Fibroblast of the aortic adventitia (primary cell): ENCODE results near the gene INF2. TPM values are rescaled to one million over a fixed set of nuclear protein-coding genes. Genes with fewer than 3 reads are reported as not detected.

ENCODE experiments used
- DNase-seq: peaks from one replicate; pipeline ENCODE4 v3.0.0-alpha.2; 2010; ENCODE audit warnings: low read depth
- H3K4me3 ChIP-seq: 2 replicates; pipeline ENCODE4 v1.5.1; 2011; ENCODE audit warnings: low read depth, mild to moderate bottlenecking, control low read depth, low read length, moderate library complexity
- total RNA-seq: library from RNA; depleted of rRNA; stranded (reverse); fragments of >200 nt; gene quantifications from 2 replicates; pipeline ENCODE4 v1.2.3, GENCODE V29; 2012; ENCODE audit warnings: low replicate concordance
- TF ChIP-seq, protein P1 (sequence below): IDR thresholded peaks from 2 replicates; pipeline ENCODE4 v1.5.1; 2011; ENCODE audit warnings: mild to moderate bottlenecking, low read length, control low read depth, inconsistent platforms; ENCODE audit not compliant: insufficient read depth

Gene INF2
- total RNA-seq, 1 donor = 64.0 TPM

- TF ChIP-seq, protein P1, sequence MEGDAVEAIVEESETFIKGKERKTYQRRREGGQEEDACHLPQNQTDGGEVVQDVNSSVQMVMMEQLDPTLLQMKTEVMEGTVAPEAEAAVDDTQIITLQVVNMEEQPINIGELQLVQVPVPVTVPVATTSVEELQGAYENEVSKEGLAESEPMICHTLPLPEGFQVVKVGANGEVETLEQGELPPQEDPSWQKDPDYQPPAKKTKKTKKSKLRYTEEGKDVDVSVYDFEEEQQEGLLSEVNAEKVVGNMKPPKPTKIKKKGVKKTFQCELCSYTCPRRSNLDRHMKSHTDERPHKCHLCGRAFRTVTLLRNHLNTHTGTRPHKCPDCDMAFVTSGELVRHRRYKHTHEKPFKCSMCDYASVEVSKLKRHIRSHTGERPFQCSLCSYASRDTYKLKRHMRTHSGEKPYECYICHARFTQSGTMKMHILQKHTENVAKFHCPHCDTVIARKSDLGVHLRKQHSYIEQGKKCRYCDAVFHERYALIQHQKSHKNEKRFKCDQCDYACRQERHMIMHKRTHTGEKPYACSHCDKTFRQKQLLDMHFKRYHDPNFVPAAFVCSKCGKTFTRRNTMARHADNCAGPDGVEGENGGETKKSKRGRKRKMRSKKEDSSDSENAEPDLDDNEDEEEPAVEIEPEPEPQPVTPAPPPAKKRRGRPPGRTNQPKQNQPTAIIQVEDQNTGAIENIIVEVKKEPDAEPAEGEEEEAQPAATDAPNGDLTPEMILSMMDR = no peak
- no peak overlapping the region for H3K4me3 ChIP-seq
- no peak for DNase-seq
Measured at GRCh38 chr14:104722938-104723650, 33.7 kb downstream of the INF2 start.

DNA sequence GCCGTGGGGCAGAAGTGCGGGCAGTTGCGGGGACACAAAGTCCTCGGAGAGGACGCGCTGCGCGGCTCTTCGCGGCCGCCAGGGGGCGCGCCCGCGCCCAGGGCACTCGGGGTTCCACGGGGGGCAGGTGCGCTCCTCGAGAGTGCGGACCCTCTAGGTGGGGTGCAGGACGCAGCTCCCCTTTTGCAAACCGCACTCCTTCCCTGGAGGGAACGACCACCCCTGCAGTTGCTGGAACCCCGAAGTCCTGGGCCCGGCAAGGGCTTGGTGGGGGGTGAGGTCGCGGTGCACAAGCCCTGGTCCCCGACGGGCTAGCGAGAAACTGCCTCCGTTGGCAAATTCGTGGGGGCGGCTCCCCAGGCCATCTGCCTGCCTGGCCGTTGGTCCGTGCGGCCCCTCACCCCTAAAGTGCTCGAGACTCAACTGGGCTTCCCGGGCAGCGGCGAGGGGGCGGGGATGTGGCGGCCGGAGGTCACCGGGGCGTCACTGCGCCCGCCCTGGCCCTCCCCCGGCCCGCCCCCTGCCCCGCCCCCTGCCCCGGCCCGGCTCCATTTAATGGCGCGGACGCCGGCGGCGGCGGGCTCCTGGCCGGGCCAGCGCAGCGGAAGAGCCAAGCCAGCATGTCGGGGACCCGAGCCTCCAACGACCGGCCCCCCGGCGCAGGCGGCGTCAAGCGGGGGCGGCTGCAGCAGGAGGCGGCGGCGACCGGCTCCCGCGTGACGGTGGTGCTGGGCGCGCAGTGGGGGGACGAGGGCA is 34.4 kb downstream of the INF2 start, which contains the start of gene ADSS1:
Gene ADSS1, plus strand, starts transcription at position 579 of the 756 bp plus-strand sequence. Its CDS starts 42 bp downstream, at position 621.
- H3K4me3 ChIP-seq = peak within 1 kb of the TSS; percentile 64
- TF ChIP-seq, protein P1 = peak; percentile 61
- DNase-seq = no peak

GRCh38 chr14:104724407-104724980 is 35.1 kb downstream of the INF2 start:
- DNase-seq = no peak
- TF ChIP-seq, protein P1 = no peak
- peak overlapping the region; percentile 64 for H3K4me3 ChIP-seq

GRCh38 chr14:104724981-104725771 is 35.8 kb downstream of the INF2 start:
- TF ChIP-seq, protein P1 = peak; percentile 42
- peak overlapping the region; percentile 64 for H3K4me3 ChIP-seq
- DNase-seq = peak; percentile 27

GRCh38 chr14:104725772-104726548 is 36.5 kb downstream of the INF2 start:
- TF ChIP-seq, protein P1 = no peak
- no peak overlapping the region for H3K4me3 ChIP-seq
- DNase-seq = no peak
